ENCODE data around the gene NPPA. TPM values are rescaled to one million over a fixed set of nuclear protein-coding genes. Genes with fewer than 3 reads are reported as not detected.
A peak's percentile ranks its signal among the peaks of the same experiment; 100 is the strongest.

Gene NPPA
- total and polyA plus RNA-seq, 9 of the 15 experiments (the other 6 are each of a cell fraction or from before 2014, with no cell fraction given), result not detected

DNA sequence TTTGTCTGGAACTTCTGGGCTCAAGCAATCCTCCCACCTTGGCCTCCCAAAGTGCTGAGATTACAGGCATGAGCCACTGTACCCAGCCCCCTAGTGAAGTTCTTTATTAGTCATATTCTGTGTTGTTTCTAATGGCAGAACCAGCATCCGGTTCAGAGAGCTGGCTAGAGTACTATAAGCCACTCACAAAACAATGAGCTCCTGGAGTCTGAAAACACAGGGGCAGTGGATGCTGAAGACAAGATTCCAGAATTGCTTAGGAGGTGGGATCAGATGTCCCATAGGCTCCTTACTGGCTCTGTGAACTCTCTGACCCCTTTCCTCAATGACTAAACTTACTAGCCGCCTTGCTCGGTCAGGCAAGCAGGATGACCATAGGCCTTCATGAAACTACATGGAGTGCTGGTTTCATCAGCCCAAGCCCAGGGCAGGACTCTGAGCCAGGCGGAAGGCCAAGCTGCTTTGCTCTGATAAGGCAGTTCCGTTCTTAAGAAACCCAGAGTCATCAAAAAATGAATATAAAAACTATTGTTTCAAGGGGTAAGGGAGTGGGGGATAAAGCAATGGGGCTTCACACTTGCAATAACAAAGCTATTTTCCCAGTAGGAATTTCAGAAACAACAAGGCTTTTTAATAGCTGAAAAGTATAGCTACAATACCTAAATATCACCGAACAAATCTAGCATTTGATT, 49.9 kb downstream of the NPPA start (continued):
- TF ChIP-seq ESRRA (IDR thresholded peaks at IDR 0.05; ENCODE audit: borderline replicate concordance, low read depth) (peak; percentile 68; the same call in 1 of the 2 replicates), GTF2E2 (tag; IDR thresholded peaks at IDR 0.05) (peak; percentile 84; the same call in 1 of the 2 replicates), CREM (IDR thresholded peaks at IDR 0.05; ENCODE audit: low read depth) (peak; percentile 77), PHF21A (IDR thresholded peaks at IDR 0.05; ENCODE audit: borderline replicate concordance, low read depth) (no peak), ZNF217 (CRISPR knock-in tag; IDR thresholded peaks at IDR 0.05) (no peak), ZNF584 (CRISPR knock-in tag; IDR thresholded peaks at IDR 0.05; ENCODE audit: low read depth) (peak; percentile 82), MIER1 (IDR thresholded peaks at IDR 0.05; ENCODE audit: low read depth) (no peak), POLR2B (IDR thresholded peaks at IDR 0.05; ENCODE audit: low read depth, partially characterized antibody) (peak; percentile 53), MEIS2 (IDR thresholded peaks at IDR 0.05; ENCODE audit: partially characterized antibody) (peak; percentile 42), ZSCAN29 (IDR thresholded peaks at IDR 0.05) (no peak), BRD9 (IDR thresholded peaks at IDR 0.05; ENCODE audit: low read depth, partially characterized antibody) (peak; percentile 74), ARID1B (IDR thresholded peaks at IDR 0.05) (no peak), ZNF184 (CRISPR knock-in tag; IDR thresholded peaks at IDR 0.05) (no peak), CBX2 (IDR thresholded peaks at IDR 0.05; ENCODE audit: insufficient read depth, low read length, poor library complexity, severe bottlenecking) (no peak), SRF (CRISPR knock-in tag; IDR thresholded peaks at IDR 0.05) (peak; percentile 75 to 98; a peak in 3 of 4 replicates)
- TF ChIP-seq, protein P1, sequence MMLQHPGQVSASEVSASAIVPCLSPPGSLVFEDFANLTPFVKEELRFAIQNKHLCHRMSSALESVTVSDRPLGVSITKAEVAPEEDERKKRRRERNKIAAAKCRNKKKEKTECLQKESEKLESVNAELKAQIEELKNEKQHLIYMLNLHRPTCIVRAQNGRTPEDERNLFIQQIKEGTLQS (IDR thresholded peaks at IDR 0.05), result no peak
- TF ChIP-seq, protein P1 (CRISPR knock-in tag; conservative IDR thresholded peaks at IDR 0.05), result peak; percentile 61; the same call in 1 of the 2 replicates
- TF ChIP-seq, protein P2, sequence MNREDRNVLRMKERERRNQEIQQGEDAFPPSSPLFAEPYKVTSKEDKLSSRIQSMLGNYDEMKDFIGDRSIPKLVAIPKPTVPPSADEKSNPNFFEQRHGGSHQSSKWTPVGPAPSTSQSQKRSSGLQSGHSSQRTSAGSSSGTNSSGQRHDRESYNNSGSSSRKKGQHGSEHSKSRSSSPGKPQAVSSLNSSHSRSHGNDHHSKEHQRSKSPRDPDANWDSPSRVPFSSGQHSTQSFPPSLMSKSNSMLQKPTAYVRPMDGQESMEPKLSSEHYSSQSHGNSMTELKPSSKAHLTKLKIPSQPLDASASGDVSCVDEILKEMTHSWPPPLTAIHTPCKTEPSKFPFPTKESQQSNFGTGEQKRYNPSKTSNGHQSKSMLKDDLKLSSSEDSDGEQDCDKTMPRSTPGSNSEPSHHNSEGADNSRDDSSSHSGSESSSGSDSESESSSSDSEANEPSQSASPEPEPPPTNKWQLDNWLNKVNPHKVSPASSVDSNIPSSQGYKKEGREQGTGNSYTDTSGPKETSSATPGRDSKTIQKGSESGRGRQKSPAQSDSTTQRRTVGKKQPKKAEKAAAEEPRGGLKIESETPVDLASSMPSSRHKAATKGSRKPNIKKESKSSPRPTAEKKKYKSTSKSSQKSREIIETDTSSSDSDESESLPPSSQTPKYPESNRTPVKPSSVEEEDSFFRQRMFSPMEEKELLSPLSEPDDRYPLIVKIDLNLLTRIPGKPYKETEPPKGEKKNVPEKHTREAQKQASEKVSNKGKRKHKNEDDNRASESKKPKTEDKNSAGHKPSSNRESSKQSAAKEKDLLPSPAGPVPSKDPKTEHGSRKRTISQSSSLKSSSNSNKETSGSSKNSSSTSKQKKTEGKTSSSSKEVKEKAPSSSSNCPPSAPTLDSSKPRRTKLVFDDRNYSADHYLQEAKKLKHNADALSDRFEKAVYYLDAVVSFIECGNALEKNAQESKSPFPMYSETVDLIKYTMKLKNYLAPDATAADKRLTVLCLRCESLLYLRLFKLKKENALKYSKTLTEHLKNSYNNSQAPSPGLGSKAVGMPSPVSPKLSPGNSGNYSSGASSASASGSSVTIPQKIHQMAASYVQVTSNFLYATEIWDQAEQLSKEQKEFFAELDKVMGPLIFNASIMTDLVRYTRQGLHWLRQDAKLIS (CRISPR knock-in tag; IDR thresholded peaks at IDR 0.05), result no peak
- TF ChIP-seq, protein P3, sequence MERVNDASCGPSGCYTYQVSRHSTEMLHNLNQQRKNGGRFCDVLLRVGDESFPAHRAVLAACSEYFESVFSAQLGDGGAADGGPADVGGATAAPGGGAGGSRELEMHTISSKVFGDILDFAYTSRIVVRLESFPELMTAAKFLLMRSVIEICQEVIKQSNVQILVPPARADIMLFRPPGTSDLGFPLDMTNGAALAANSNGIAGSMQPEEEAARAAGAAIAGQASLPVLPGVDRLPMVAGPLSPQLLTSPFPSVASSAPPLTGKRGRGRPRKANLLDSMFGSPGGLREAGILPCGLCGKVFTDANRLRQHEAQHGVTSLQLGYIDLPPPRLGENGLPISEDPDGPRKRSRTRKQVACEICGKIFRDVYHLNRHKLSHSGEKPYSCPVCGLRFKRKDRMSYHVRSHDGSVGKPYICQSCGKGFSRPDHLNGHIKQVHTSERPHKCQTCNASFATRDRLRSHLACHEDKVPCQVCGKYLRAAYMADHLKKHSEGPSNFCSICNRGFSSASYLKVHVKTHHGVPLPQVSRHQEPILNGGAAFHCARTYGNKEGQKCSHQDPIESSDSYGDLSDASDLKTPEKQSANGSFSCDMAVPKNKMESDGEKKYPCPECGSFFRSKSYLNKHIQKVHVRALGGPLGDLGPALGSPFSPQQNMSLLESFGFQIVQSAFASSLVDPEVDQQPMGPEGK (CRISPR knock-in tag; IDR thresholded peaks at IDR 0.05; ENCODE audit: borderline replicate concordance), result peak; percentile 23; the same call in 1 of the 2 replicates

All from K562 (cell line).